ENCODE data around the gene ACTRT2.

GRCh38 chr1:3070309-3070643 is 49.0 kb downstream of the ACTRT2 start:
- TF ChIP-seq CTCF (conservative IDR thresholded peaks at IDR 0.05; ENCODE audit: low read depth in 2 of 2): no peak
- TF ChIP-seq POLR2AphosphoS5 (IDR thresholded peaks at IDR 0.05; ENCODE audit: low read depth): no peak
- no peak for TF ChIP-seq EZH2 (IDR thresholded peaks at IDR 0.05; ENCODE audit: low read depth, unreplicated experiment)
- TF ChIP-seq CREB1 (CRISPR knock-in tag; IDR thresholded peaks at IDR 0.05; ENCODE audit: low read depth): no peak
- no peak for TF ChIP-seq EZH2phosphoT487 (IDR thresholded peaks at IDR 0.05; ENCODE audit: unreplicated experiment)
- TF ChIP-seq ZNF114 (CRISPR knock-in tag; IDR thresholded peaks at IDR 0.05): no peak
- no peak for TF ChIP-seq STAT1 (IDR thresholded peaks at IDR 0.05; ENCODE audit: unreplicated experiment)
- no peak for TF ChIP-seq REST (IDR thresholded peaks at IDR 0.05; ENCODE audit: unreplicated experiment)
- no peak for TF ChIP-seq ETS1 (IDR thresholded peaks at IDR 0.05)
- no peak for TF ChIP-seq JUNB (IDR thresholded peaks at IDR 0.05; ENCODE audit: unreplicated experiment)

Data from GM23338 (cell line).